IPS-15b (cell line): ENCODE data around the gene NPPA.
"Not testable (repeated sequence)": the region's sequence is repeated elsewhere in the genome, so short reads cannot be mapped to it uniquely, and the experiment has no call there.

Source experiments
- H3K27me3 ChIP-seq: one replicate; pipeline ENCODE4 v1.6.1; 2013; ENCODE audit warnings: low read length; ENCODE audit not compliant: control insufficient read depth, insufficient read depth
- H3K36me3 ChIP-seq: one replicate; pipeline ENCODE4 v1.6.1; 2013; ENCODE audit warnings: low read length; ENCODE audit not compliant: control insufficient read depth, insufficient read depth
- H3K4me1 ChIP-seq: one replicate; pipeline ENCODE4 v1.6.1; 2013; ENCODE audit warnings: mild to moderate bottlenecking, low read length; ENCODE audit not compliant: control insufficient read depth, insufficient read depth
- H3K4me3 ChIP-seq: one replicate; pipeline ENCODE4 v1.5.1; 2013; ENCODE audit warnings: low read depth, low read length
- H3K9ac ChIP-seq: one replicate; pipeline ENCODE4 v1.6.1; 2013; ENCODE audit warnings: low read depth, mild to moderate bottlenecking, low read length
- H3K9me3 ChIP-seq: one replicate; pipeline ENCODE4 v1.6.1; 2013; ENCODE audit warnings: mild to moderate bottlenecking, low read length; ENCODE audit not compliant: control insufficient read depth, insufficient read depth

Gene NPPA

GRCh38 chr1:11817192-11817591 lies 30.4 kb downstream of the NPPA start:
- no peaks in the 10 kb centered on the region for H3K27me3 ChIP-seq
- peaks cover 15% of the 10 kb centered on the region for H3K36me3 ChIP-seq
- H3K4me1 ChIP-seq, result no peaks in the 10 kb centered on the region
- no peak overlapping the region for H3K4me3 ChIP-seq
- no peaks in the 10 kb centered on the region for H3K9me3 ChIP-seq
- H3K9ac ChIP-seq, result no peak overlapping the region

- Histone ChIP-seq H3K36me3 (peaks cover 19% of the 10 kb centered on the region), H3K27me3 (no peaks in the 10 kb centered on the region)
Measured at GRCh38 chr1:11813021-11813420, 34.6 kb downstream of the NPPA start.

GRCh38 chr1:11807133-11807532 lies 40.5 kb downstream of the NPPA start:
- Histone ChIP-seq H3K4me1 (peaks cover 13% of the 10 kb centered on the region), H3K9ac (peak overlapping the region; percentile 29), H3K36me3 (peaks cover 3% of the 10 kb centered on the region), H3K4me3 (peak overlapping the region; percentile 80), H3K27me3 (no peaks in the 10 kb centered on the region), H3K9me3 (no peaks in the 10 kb centered on the region)

More at GRCh38 chr1:11813021-11813420, 34.6 kb downstream of the NPPA start:
- no peaks in the 10 kb centered on the region for H3K4me1 ChIP-seq
- H3K4me3 ChIP-seq, result no peak overlapping the region
- no peaks in the 10 kb centered on the region for H3K9me3 ChIP-seq
- H3K9ac ChIP-seq, result no peak overlapping the region

GRCh38 chr1:11806307-11806936 lies 41.2 kb downstream of the NPPA start:
- H3K9ac ChIP-seq, result peak overlapping the region; percentile 29
- H3K36me3 ChIP-seq, result peaks cover 3% of the 10 kb centered on the region
- H3K27me3 ChIP-seq, result no peaks in the 10 kb centered on the region
- H3K4me1 ChIP-seq, result peaks cover 15% of the 10 kb centered on the region
- H3K4me3 ChIP-seq, result peak overlapping the region; percentile 80
- no peaks in the 10 kb centered on the region for H3K9me3 ChIP-seq

GRCh38 chr1:11805422-11806306 lies 41.9 kb downstream of the NPPA start, which contains the start of the genes CLCN6 and MTHFR:
CLCN6 (plus strand) TSS chr1:11806191; CDS start chr1:11806263, 72 bp downstream.
MTHFR (minus strand) TSS chr1:11805964; CDS start chr1:11803116, 2,848 bp downstream.
- peak within 1 kb of the TSS; percentile 92 for H3K4me3 ChIP-seq
- H3K27me3 ChIP-seq, result no peaks in the 10 kb centered on the region
- H3K4me1 ChIP-seq, result peaks cover 15% of the 10 kb centered on the region
- H3K9me3 ChIP-seq, result no peaks in the 10 kb centered on the region
- peak within 1 kb of the TSS; percentile 90 for H3K9ac ChIP-seq
- peaks cover 6% of the 10 kb centered on the region for H3K36me3 ChIP-seq

- H3K4me1 ChIP-seq, result peaks cover 15% of the 10 kb centered on the region
Measured at GRCh38 chr1:11804666-11805421, 42.7 kb downstream of the NPPA start.

GRCh38 chr1:11803924-11804665 lies 43.5 kb downstream of the NPPA start:
- H3K4me3 ChIP-seq, result peak overlapping the region; percentile 92
- peaks cover 14% of the 10 kb centered on the region for H3K36me3 ChIP-seq
- H3K27me3 ChIP-seq, H3K9me3 ChIP-seq: not testable (repeated sequence)
- peak overlapping the region; percentile 49 for H3K9ac ChIP-seq
- peaks cover 15% of the 10 kb centered on the region for H3K4me1 ChIP-seq

More at GRCh38 chr1:11804666-11805421, 42.7 kb downstream of the NPPA start:
- peak overlapping the region; percentile 90 for H3K9ac ChIP-seq
- peak overlapping the region; percentile 92 for H3K4me3 ChIP-seq
- H3K36me3 ChIP-seq, result peaks cover 13% of the 10 kb centered on the region
- no peaks in the 10 kb centered on the region for H3K27me3 ChIP-seq
- no peaks in the 10 kb centered on the region for H3K9me3 ChIP-seq

- Histone ChIP-seq H3K36me3 (peaks cover 17% of the 10 kb centered on the region), H3K4me1 (peaks cover 15% of the 10 kb centered on the region), H3K9me3 (no peaks in the 10 kb centered on the region), H3K9ac (no peak overlapping the region), H3K4me3 (peak overlapping the region; percentile 90), H3K27me3 (no peaks in the 10 kb centered on the region)
Measured at GRCh38 chr1:11802973-11803885, 44.4 kb downstream of the NPPA start.

GRCh38 chr1:11802616-11802972 lies 45.0 kb downstream of the NPPA start:
- Histone ChIP-seq H3K4me3 (peak overlapping the region; percentile 90), H3K36me3 (peaks cover 18% of the 10 kb centered on the region), H3K9me3 (no peaks in the 10 kb centered on the region), H3K27me3 (no peaks in the 10 kb centered on the region), H3K9ac (no peak overlapping the region), H3K4me1 (peaks cover 15% of the 10 kb centered on the region)

GRCh38 chr1:11800756-11801433 lies 46.7 kb downstream of the NPPA start:
- Histone ChIP-seq H3K9ac (no peak overlapping the region), H3K4me3 (no peak overlapping the region), H3K27me3 (no peaks in the 10 kb centered on the region), H3K9me3 (no peaks in the 10 kb centered on the region), H3K36me3 (peaks cover 21% of the 10 kb centered on the region), H3K4me1 (peaks cover 10% of the 10 kb centered on the region)
